GM12878 (cell line): ENCODE results near the gene MAST1. TPM values are rescaled to one million over a fixed set of nuclear protein-coding genes. Genes with fewer than 3 reads are reported as not detected.

ENCODE experiments used
- BACH1 ChIP-seq: fragments of 450-650 bp; IDR thresholded peaks from 2 replicates; pipeline ENCODE4 v1.6.1; 2017; ENCODE audit warnings: mild to moderate bottlenecking, borderline replicate concordance
- CBX3 ChIP-seq: fragments of 200-600 bp; sonication (generic); IDR thresholded peaks from 2 replicates; pipeline ENCODE4 v1.6.1; 2016; ENCODE audit warnings: low read depth, borderline replicate concordance
- CBX5 ChIP-seq: sonication (generic); IDR thresholded peaks from 2 replicates; pipeline ENCODE4 v1.6.1; 2016; ENCODE audit warnings: low read depth, moderate library complexity, mild to moderate bottlenecking, inconsistent platforms
- CREM ChIP-seq: IDR thresholded peaks from 2 replicates; pipeline ENCODE4 v1.6.1; 2014; ENCODE audit warnings: antibody characterized with exemption, low read depth
- ETV6 ChIP-seq, 2 experiments: fragments of 450-650 bp in 1 of 2; IDR thresholded peaks in 1 of 2; conservative IDR thresholded peaks in 1 of 2; 2 replicates each; pipeline ENCODE4 v1.6.1; 2014; ENCODE audit warnings: antibody characterized with exemption in 1 of 2, borderline replicate concordance in 1 of 2, low read depth in 1 of 2, mild to moderate bottlenecking in 1 of 2, moderate library complexity in 1 of 2
- IKZF2 ChIP-seq, 2 experiments: fragments of 450-650 bp; IDR thresholded peaks; 2 replicates each; pipeline ENCODE4 v1.6.1; 2017; ENCODE audit warnings: mild to moderate bottlenecking in 2 of 2, moderate library complexity in 2 of 2
- MEF2B ChIP-seq: fragments of 450-650 bp; IDR thresholded peaks from 2 replicates; pipeline ENCODE4 v1.6.1; 2018; ENCODE audit warnings: mild to moderate bottlenecking, moderate library complexity; ENCODE audit not compliant: partially characterized antibody, poor library complexity, severe bottlenecking
- MYB ChIP-seq: fragments of 150-350 bp; IDR thresholded peaks from 2 replicates; pipeline ENCODE4 v1.6.1; 2014; ENCODE audit warnings: mild to moderate bottlenecking, low read depth, low read length, borderline replicate concordance
- NBN ChIP-seq: fragments of 450-650 bp; IDR thresholded peaks from 2 replicates; pipeline ENCODE4 v1.6.1; 2016
- NR2C1 ChIP-seq: fragments of 450-650 bp; IDR thresholded peaks from 2 replicates; pipeline ENCODE4 v1.6.1; 2017; ENCODE audit warnings: antibody characterized with exemption, mild to moderate bottlenecking, moderate library complexity
- NRF1 ChIP-seq: conservative IDR thresholded peaks from 2 replicates; pipeline ENCODE4 v1.6.1; 2011; ENCODE audit warnings: mild to moderate bottlenecking, low read depth, low read length, improper control_type of control experiment
- PML ChIP-seq: IDR thresholded peaks from 2 replicates; pipeline ENCODE4 v1.6.1; 2012; ENCODE audit warnings: low read length, inconsistent platforms
- RB1 ChIP-seq: fragments of 450-650 bp; formaldehyde crosslinking; IDR thresholded peaks from 2 replicates; pipeline ENCODE4 v1.6.1; 2017; ENCODE audit warnings: mild to moderate bottlenecking, borderline replicate concordance
- SMARCA5 ChIP-seq: fragments of 450-650 bp; IDR thresholded peaks from 2 replicates; pipeline ENCODE4 v1.6.1; 2017; ENCODE audit warnings: mild to moderate bottlenecking
- SMC3 ChIP-seq: IDR thresholded peaks from 2 replicates; pipeline ENCODE4 v1.6.1; 2011; ENCODE audit warnings: low read length, improper control_type of control experiment, borderline replicate concordance
- TARDBP ChIP-seq: IDR thresholded peaks from 2 replicates; pipeline ENCODE4 v1.6.1; 2016; ENCODE audit warnings: borderline replicate concordance
- TBL1XR1 ChIP-seq: IDR thresholded peaks from 2 replicates; pipeline ENCODE4 v1.6.1; 2012; ENCODE audit warnings: low read depth, low read length, improper control_type of control experiment
- WRNIP1 ChIP-seq: IDR thresholded peaks from 2 replicates; pipeline ENCODE4 v1.6.1; 2011; ENCODE audit warnings: low read depth, low read length, improper control_type of control experiment, borderline replicate concordance
- YBX1 ChIP-seq: fragments of 450-650 bp; IDR thresholded peaks from 2 replicates; pipeline ENCODE4 v1.6.1; 2016; ENCODE audit warnings: antibody characterized with exemption
- ZNF24 ChIP-seq: fragments of 450-650 bp; IDR thresholded peaks from 2 replicates; pipeline ENCODE4 v1.6.1; 2017; ENCODE audit warnings: antibody characterized with exemption, mild to moderate bottlenecking
- ZNF274 ChIP-seq: IDR thresholded peaks from one replicate; pipeline ENCODE4 v1.8.0; 2011; ENCODE audit not compliant: insufficient read length, insufficient read depth
- ZNF384 ChIP-seq: IDR thresholded peaks from 2 replicates; pipeline ENCODE4 v1.6.1; 2012; ENCODE audit warnings: low read depth, mild to moderate bottlenecking, low read length, improper control_type of control experiment, borderline replicate concordance
- polyA plus RNA-seq, 11 experiments: library from polyadenylated mRNA; depleted of rRNA in 4 of 11; unstranded in 6 of 11; stranded (reverse) in 5 of 11; fragments of >200 nt; fragmentation: Nextera tagmentation in 4 of 11; fragmentation: Illumina TruSeq in 1 of 11; extraction: Ambion mirVana in 4 of 11; extraction: Trizol in 1 of 11; gene quantifications; 1 replicate in 1 of 11; 2 replicates in 10 of 11; pipeline versions ENCODE4 v1.2.1 to v1.2.3, GENCODE V29; 2011 to 2016; ENCODE audit warnings: inconsistent platforms in 2 of 11, missing spikeins in 2 of 11, low read depth in 1 of 11
- total RNA-seq, 4 experiments: library from RNA; depleted of rRNA in 3 of 4; stranded (reverse); fragments of >200 nt in 3 of 4; fragmentation: Illumina TruSeq in 1 of 4; extraction: Trizol in 1 of 4; gene quantifications; 2 replicates each; pipeline versions ENCODE4 v1.2.1 to v1.2.3, GENCODE V29; 2013 to 2021
- TF ChIP-seq, protein P1 (sequence below): IDR thresholded peaks from 2 replicates; pipeline ENCODE4 v1.6.1; 2012; ENCODE audit warnings: low read depth, low read length, improper control_type of control experiment
- TF ChIP-seq, protein P2 (sequence below): fragments of 450-650 bp; IDR thresholded peaks from 2 replicates; pipeline ENCODE4 v1.6.1; 2014; ENCODE audit warnings: mild to moderate bottlenecking
- TF ChIP-seq, protein P3 (sequence below): fragments of 450-650 bp; IDR thresholded peaks from 2 replicates; pipeline ENCODE4 v1.6.1; 2018; ENCODE audit warnings: mild to moderate bottlenecking, low read depth, moderate library complexity; ENCODE audit not compliant: partially characterized antibody
- TF ChIP-seq, protein P4 (sequence below): fragments of 450-650 bp; conservative IDR thresholded peaks from 2 replicates; pipeline ENCODE4 v1.6.1; 2017; ENCODE audit warnings: mild to moderate bottlenecking, moderate library complexity

Gene MAST1
- total and polyA plus RNA-seq, 10 of the 15 experiments (the other 5 are each of a cell fraction or from before 2014, with no cell fraction given), result 0.08 to 0.79 (median 0.44) TPM; not detected in 1

DNA sequence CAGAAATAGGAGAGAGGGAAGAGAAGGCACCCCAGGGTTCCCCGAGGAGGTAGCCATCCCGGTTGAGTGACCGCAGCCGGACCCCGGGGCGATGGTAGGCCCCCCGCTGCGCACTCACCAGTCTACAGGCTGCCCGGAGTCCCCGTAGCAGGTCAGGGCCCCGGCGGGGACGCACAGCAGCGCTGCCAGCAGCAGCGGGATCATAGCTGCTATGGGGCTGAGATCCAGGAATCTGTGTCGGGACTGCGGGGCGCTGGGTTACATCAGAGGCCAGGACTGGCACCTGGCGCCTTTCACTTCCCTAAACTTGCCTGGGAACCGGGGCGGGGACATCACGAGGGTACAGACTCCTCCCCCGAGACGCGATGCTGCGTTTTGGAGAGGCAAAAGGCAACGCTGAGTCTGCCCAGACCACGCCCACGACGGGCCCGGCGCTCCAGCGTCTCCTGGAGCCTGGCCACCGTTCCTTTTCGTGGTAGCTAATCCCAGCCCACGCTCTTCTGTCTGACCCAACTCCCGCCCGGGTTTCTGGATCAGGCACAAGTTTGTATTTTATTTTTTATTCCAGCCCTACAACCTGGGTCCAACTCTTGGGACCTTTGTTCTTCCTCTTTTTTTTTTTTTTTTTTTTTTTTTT, 43.0 kb downstream of the MAST1 start, which contains the start of gene DNASE2 (continued):
- no peak for TF ChIP-seq MYB
- TF ChIP-seq, protein P1, sequence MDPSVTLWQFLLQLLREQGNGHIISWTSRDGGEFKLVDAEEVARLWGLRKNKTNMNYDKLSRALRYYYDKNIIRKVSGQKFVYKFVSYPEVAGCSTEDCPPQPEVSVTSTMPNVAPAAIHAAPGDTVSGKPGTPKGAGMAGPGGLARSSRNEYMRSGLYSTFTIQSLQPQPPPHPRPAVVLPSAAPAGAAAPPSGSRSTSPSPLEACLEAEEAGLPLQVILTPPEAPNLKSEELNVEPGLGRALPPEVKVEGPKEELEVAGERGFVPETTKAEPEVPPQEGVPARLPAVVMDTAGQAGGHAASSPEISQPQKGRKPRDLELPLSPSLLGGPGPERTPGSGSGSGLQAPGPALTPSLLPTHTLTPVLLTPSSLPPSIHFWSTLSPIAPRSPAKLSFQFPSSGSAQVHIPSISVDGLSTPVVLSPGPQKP, result no peak
- 0 out of 2 replicates have a peak, but pooled peaks have one; percentile 59 for TF ChIP-seq PML
- TF ChIP-seq NRF1, result no peak
- TF ChIP-seq CBX3, result no peak
- TF ChIP-seq ZNF384, result peak; percentile 84
- TF ChIP-seq, protein P2, sequence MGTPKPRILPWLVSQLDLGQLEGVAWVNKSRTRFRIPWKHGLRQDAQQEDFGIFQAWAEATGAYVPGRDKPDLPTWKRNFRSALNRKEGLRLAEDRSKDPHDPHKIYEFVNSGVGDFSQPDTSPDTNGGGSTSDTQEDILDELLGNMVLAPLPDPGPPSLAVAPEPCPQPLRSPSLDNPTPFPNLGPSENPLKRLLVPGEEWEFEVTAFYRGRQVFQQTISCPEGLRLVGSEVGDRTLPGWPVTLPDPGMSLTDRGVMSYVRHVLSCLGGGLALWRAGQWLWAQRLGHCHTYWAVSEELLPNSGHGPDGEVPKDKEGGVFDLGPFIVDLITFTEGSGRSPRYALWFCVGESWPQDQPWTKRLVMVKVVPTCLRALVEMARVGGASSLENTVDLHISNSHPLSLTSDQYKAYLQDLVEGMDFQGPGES, result no peak
- 0 out of 2 replicates have a peak, but pooled peaks have one; percentile 73 for TF ChIP-seq NBN
- TF ChIP-seq NR2C1, result no peak
- no peak for TF ChIP-seq CBX5
- TF ChIP-seq, protein P3, sequence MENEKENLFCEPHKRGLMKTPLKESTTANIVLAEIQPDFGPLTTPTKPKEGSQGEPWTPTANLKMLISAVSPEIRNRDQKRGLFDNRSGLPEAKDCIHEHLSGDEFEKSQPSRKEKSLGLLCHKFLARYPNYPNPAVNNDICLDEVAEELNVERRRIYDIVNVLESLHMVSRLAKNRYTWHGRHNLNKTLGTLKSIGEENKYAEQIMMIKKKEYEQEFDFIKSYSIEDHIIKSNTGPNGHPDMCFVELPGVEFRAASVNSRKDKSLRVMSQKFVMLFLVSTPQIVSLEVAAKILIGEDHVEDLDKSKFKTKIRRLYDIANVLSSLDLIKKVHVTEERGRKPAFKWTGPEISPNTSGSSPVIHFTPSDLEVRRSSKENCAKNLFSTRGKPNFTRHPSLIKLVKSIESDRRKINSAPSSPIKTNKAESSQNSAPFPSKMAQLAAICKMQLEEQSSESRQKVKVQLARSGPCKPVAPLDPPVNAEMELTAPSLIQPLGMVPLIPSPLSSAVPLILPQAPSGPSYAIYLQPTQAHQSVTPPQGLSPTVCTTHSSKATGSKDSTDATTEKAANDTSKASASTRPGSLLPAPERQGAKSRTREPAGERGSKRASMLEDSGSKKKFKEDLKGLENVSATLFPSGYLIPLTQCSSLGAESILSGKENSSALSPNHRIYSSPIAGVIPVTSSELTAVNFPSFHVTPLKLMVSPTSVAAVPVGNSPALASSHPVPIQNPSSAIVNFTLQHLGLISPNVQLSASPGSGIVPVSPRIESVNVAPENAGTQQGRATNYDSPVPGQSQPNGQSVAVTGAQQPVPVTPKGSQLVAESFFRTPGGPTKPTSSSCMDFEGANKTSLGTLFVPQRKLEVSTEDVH, result peak; percentile 48
- no peak for TF ChIP-seq RB1
- peak; percentile 91 for TF ChIP-seq IKZF2 (IDR thresholded peaks at IDR 0.05)
- TF ChIP-seq, protein P4, sequence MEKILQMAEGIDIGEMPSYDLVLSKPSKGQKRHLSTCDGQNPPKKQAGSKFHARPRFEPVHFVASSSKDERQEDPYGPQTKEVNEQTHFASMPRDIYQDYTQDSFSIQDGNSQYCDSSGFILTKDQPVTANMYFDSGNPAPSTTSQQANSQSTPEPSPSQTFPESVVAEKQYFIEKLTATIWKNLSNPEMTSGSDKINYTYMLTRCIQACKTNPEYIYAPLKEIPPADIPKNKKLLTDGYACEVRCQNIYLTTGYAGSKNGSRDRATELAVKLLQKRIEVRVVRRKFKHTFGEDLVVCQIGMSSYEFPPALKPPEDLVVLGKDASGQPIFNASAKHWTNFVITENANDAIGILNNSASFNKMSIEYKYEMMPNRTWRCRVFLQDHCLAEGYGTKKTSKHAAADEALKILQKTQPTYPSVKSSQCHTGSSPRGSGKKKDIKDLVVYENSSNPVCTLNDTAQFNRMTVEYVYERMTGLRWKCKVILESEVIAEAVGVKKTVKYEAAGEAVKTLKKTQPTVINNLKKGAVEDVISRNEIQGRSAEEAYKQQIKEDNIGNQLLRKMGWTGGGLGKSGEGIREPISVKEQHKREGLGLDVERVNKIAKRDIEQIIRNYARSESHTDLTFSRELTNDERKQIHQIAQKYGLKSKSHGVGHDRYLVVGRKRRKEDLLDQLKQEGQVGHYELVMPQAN, result peak; percentile 79
- TF ChIP-seq ZNF24, result no peak
- no peak for TF ChIP-seq WRNIP1
- TF ChIP-seq MEF2B, result no peak
- TF ChIP-seq SMARCA5, result no peak
- no peak for TF ChIP-seq ZNF274
- peak; percentile 41; the same call in 1 of the 2 replicates for TF ChIP-seq CREM
- TF ChIP-seq SMC3, result no peak
- TF ChIP-seq TBL1XR1, result no peak
- no peak for TF ChIP-seq ETV6 (conservative IDR thresholded peaks at IDR 0.05 in 1 of 2, IDR thresholded peaks at IDR 0.05 in 1 of 2; ENCODE audit: borderline replicate concordance in 1 of 2, low read depth in 1 of 2)
- TF ChIP-seq TARDBP, result no peak
- no peak for TF ChIP-seq YBX1
- TF ChIP-seq BACH1, result peak; percentile 71; the same call in 1 of the 2 replicates
